Activated naive CD4-positive, alpha-beta T cell treated with anti-CD3 and anti-CD28 coated beads, Interleukin-2, amount 10 ng/mL, durations not matched to agents 7 days and 5 days (primary cell): Measurements from ENCODE around the gene BBS9.

Experiments used
- CTCF ChIA-PET: fragments of 350-600 bp; sonication (Branson Sonifier 250); formaldehyde crosslinking; loops from one replicate; lab custom pipeline; 2021; ENCODE audit warnings: antibody characterized with exemption; lab: Charles Lee
- DNase-seq: peaks from one replicate; pipeline ENCODE4 v3.0.0-alpha.2; 2020
- H3K27ac Mint-ChIP-seq: one replicate; pipeline ENCODE4 v1.8.0; 2021; ENCODE audit warnings: mild to moderate bottlenecking, moderate library complexity, mixed read lengths
- H3K27me3 Mint-ChIP-seq: one replicate; pipeline ENCODE4 v1.8.0; 2021; ENCODE audit warnings: mild to moderate bottlenecking, mixed read lengths
- H3K36me3 Mint-ChIP-seq: one replicate; pipeline ENCODE4 v1.8.0; 2021; ENCODE audit warnings: mixed read lengths
- H3K4me1 Mint-ChIP-seq: one replicate; pipeline ENCODE4 v1.8.0; 2021; ENCODE audit warnings: mixed read lengths
- H3K4me3 Mint-ChIP-seq: one replicate; pipeline ENCODE4 v1.8.0; 2021; ENCODE audit warnings: mild to moderate bottlenecking, moderate library complexity, mixed read lengths
- H3K9me3 Mint-ChIP-seq: one replicate; pipeline ENCODE4 v1.8.0; 2021; ENCODE audit warnings: mixed read lengths

Gene BBS9

DNA sequence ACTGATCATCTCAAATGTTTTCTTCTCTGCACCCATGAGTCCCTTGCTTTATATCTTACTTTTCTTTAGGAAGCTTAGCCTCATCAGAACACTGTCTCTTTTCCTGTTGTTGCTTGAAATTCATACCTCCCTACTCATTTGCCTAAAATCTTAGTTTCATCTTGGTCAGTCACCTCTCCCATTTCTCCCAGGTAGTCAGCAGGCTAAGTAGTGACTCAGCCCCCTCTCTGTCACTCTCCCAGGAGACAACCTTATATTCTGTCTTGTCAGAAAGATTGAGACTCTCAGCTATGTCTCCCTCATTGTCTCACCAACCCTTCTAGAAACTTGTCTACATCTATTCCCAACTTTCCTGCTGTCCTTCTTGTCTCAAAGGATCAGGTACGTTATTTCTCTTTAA, 280.9 kb downstream of the BBS9 start:
- H3K4me1 Mint-ChIP-seq, result no peaks in the 10 kb centered on the region
- H3K36me3 Mint-ChIP-seq, result no peaks in the 10 kb centered on the region
- no peak overlapping the region for H3K4me3 Mint-ChIP-seq
- H3K9me3 Mint-ChIP-seq, result peaks cover 17% of the 10 kb centered on the region
- no peak overlapping the region for H3K27ac Mint-ChIP-seq
- no peaks in the 10 kb centered on the region for H3K27me3 Mint-ChIP-seq
- CTCF ChIA-PET, result no interaction called here
- DNase-seq, result no peak

DNA sequence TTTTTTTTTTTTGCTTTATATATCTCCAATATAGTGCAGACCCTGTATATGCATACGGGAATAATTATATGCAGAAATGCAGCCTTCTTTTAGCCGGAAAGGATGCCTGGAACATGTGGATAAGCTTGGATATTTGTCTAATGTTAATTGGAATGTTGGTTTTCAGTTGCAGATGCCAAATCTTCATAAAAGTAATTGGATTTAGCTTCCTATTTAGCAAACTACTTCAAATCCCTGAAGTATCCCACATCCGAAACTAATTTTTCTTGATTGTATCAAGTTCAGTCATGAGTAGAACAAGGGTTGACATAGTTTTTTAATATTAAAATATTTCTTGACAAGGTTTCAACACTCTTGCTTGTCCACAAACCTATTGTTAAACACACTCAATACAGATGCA, 281.7 kb downstream of the BBS9 start:
- Mint-ChIP-seq H3K9me3 (peaks cover 17% of the 10 kb centered on the region), H3K4me1 (no peaks in the 10 kb centered on the region), H3K36me3 (no peaks in the 10 kb centered on the region), H3K4me3 (no peak overlapping the region), H3K27ac (no peak overlapping the region), H3K27me3 (no peaks in the 10 kb centered on the region)
- CTCF ChIA-PET, result interaction anchor here (1.2 kb wide), 1 partner anchor 13 kb away, joined by 3 read pairs; no protein-coding TSS in a partner anchor
- no peak for DNase-seq

DNA sequence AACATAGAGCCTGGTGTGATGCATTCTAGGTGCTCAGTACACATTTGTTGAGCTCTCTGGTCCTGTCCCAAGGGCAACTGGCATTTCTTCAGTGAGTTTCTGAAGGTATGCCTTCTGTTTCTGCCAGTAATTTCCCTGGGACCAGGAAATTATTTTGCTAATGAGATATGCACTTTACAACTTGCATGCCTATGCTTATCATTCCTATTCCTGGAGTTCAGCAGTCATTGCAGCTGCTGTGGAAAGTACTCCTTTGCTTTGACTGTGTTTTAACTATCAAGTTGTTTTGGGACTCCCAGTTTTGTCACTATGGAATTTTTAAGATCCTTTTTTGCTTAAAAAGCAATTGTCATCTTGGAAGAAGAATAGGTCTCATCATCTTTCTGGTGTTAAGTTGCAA, 283.0 kb downstream of the BBS9 start:
- no peak overlapping the region for H3K4me3 Mint-ChIP-seq
- DNase-seq, result no peak
- H3K4me1 Mint-ChIP-seq, result no peaks in the 10 kb centered on the region
- H3K27ac Mint-ChIP-seq, result no peak overlapping the region
- no peaks in the 10 kb centered on the region for H3K36me3 Mint-ChIP-seq
- no peaks in the 10 kb centered on the region for H3K27me3 Mint-ChIP-seq
- CTCF ChIA-PET, result no interaction called here
- H3K9me3 Mint-ChIP-seq, result peaks cover 10% of the 10 kb centered on the region

DNA sequence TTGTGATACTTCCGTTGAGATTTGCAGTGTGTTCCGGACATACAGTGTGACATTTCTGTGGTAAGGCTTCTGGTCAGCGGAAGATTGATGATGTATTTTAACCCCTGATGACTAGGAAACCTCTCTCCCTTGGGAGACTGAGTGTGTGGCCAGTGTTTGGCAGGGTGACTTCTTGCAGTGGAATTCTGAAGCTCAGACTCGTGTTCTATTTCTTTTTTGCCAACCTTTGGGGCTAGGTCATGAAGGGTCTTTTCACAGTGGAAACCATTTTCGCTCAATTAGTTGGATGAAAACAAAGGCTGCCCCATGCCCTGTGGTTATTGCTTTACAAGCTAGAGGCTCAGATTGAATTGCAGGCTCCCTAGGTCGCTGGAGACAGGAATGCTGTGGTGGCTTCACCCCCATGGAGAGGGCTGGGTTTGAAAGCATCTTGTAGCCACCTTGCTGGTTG, 288.9 kb downstream of the BBS9 start:
- CTCF ChIA-PET, result no interaction called here
- no peaks in the 10 kb centered on the region for H3K9me3 Mint-ChIP-seq
- H3K36me3 Mint-ChIP-seq, result no peaks in the 10 kb centered on the region
- no peaks in the 10 kb centered on the region for H3K4me1 Mint-ChIP-seq
- DNase-seq, result no peak
- H3K27ac Mint-ChIP-seq, result no peak overlapping the region
- no peaks in the 10 kb centered on the region for H3K27me3 Mint-ChIP-seq
- H3K4me3 Mint-ChIP-seq, result no peak overlapping the region

DNA sequence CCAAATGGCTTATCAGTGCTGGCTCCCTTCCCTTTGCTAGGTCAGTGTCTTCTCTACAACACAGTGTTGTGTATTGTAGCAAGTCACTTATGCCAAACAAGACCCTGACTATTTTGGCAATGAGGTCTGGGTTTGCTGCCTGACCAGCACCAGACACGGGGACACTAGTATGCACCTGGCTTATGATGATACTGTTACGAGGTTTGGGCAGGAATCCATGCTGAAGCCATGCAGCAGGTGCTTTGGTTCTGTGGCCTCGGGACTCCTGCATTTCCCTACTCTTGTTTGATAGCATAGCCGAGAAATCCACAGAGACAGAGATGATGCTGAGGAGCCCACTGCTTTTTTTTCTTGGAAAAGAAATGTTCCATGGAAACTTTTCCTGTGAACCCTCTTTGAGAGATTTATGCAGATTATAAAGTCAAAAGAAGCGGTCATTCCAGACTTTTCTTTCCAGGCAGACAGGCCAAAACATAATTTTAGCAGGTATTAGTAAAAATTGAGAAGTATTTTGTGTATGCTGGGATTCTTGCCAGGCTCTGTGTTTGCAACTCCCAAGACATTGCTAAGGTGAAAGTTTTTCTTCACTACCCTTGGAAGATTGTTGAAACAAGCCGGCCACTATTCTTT, 291.1 kb downstream of the BBS9 start:
- H3K9me3 Mint-ChIP-seq, result no peaks in the 10 kb centered on the region
- CTCF ChIA-PET, result no interaction called here
- DNase-seq, result no peak
- no peaks in the 10 kb centered on the region for H3K27me3 Mint-ChIP-seq
- no peaks in the 10 kb centered on the region for H3K4me1 Mint-ChIP-seq
- no peak overlapping the region for H3K4me3 Mint-ChIP-seq
- H3K36me3 Mint-ChIP-seq, result no peaks in the 10 kb centered on the region
- no peak overlapping the region for H3K27ac Mint-ChIP-seq

DNA sequence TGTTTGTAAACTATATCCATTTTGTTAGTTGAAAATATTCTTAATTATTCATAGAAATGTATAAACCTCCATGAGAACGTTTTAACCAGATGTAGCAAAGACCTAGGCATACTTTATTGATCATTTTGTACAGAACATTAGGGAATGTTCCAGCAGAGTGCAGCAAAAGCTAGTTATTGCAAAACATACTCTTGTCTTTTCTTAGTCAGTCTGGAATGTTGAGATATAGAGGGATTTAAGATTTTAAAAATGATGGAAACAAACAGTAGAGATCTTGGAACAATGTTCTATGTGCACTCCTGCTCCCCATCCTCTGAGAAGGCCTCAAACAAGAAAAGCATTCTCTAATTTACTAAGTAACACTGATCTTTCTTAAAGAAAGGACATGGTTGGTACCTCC, 292.1 kb downstream of the BBS9 start:
- DNase-seq, result no peak
- H3K4me3 Mint-ChIP-seq, result no peak overlapping the region
- H3K4me1 Mint-ChIP-seq, result no peaks in the 10 kb centered on the region
- H3K27me3 Mint-ChIP-seq, result no peaks in the 10 kb centered on the region
- no peaks in the 10 kb centered on the region for H3K36me3 Mint-ChIP-seq
- CTCF ChIA-PET, result no interaction called here
- H3K9me3 Mint-ChIP-seq, result no peaks in the 10 kb centered on the region
- no peak overlapping the region for H3K27ac Mint-ChIP-seq

DNA sequence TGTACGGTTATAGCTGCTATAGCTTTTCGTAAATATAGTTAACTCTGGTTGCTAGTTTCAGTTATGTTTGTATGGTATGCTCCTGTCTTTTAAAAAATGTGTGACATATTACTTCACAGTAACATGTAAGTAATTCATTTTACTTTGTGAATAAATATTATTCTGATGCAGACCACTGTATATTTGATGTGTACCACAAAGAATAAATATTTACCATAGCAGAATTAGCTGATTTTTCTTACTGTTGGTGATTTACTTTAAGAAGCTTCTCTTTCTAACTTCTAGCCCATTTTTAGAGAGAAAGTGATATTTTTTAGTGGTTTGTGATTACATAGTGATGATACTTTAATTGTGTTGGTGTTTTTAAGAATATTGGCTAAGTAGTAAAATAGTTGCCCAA, 292.8 kb downstream of the BBS9 start:
- CTCF ChIA-PET, result no interaction called here
- Mint-ChIP-seq H3K36me3 (no peaks in the 10 kb centered on the region), H3K4me1 (no peaks in the 10 kb centered on the region), H3K27me3 (no peaks in the 10 kb centered on the region), H3K27ac (no peak overlapping the region), H3K9me3 (no peaks in the 10 kb centered on the region), H3K4me3 (no peak overlapping the region)
- DNase-seq, result no peak

DNA sequence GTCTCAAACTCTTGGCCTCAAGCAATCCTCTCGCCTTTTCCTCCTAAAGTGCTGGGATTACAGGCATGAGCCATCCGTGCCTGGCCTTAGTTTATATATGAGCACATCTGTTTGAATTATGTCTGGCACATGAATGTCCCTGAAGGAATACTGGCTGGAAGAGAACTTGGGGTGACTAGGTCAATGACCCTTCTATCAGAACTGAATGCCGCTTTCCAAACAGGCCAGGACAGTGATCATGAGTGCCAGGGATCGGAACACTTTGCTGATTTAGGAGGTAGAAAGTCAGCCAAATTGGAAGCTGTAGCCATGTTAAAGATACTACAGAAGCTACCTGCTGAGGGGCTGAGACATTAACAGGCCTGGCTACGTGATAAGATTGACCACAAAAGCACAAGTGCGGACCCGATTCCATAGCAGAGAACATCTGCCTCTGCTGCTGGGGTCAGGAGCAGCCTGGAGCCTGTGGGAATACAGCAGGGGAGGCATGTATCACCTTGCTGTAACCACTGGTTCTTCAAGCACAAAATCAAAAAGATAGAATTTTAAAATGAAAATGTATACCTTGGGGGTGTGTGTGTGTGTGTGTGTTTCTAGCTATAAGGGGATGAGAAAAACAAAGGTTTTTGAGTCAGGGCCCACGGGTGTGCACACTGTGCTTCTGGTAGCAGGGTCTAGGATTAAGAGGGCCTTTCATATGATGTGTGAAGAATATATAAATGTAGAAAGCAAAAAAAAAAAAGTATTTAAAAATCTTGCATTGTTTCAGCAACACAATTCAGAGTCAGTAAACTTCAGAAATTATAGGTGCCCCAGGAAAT, 293.7 kb downstream of the BBS9 start:
- CTCF ChIA-PET, result interaction anchor here (0.6 kb wide), 1 partner anchor 1221 kb away, joined by 3 read pairs; no protein-coding TSS in a partner anchor
- no peaks in the 10 kb centered on the region for H3K9me3 Mint-ChIP-seq

DNA sequence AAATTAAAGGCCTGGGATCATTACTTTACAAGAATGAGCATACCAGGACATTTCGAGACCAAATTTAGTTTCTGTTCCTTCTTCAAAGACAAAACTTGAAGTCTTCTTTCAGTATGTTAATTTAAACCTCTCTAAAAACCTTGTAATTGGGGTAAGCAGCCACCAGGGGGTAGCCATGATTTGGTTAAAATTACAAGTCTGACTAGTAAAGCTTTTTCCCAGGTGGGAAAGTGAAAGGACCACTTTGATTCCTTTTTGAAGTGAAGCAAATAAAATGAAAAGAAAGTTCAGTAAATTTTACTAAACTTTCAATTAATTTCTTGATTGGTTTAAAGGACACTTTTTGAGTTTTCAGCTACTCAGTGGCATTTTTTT, 294.3 kb downstream of the BBS9 start:
- Mint-ChIP-seq H3K9me3 (no peaks in the 10 kb centered on the region), H3K4me3 (no peak overlapping the region), H3K27me3 (no peaks in the 10 kb centered on the region), H3K36me3 (no peaks in the 10 kb centered on the region), H3K27ac (no peak overlapping the region), H3K4me1 (no peaks in the 10 kb centered on the region)
- CTCF ChIA-PET, result interaction anchor here (0.6 to 1.1 kb wide), 3 partner anchors 12 to 1220 kb away, joined by 3 read pairs; no protein-coding TSS in a partner anchor
- DNase-seq, result peak; percentile 23

More for the DNA sequence above, 293.7 kb downstream of the BBS9 start:
- no peaks in the 10 kb centered on the region for H3K27me3 Mint-ChIP-seq
- no peak overlapping the region for H3K27ac Mint-ChIP-seq
- no peak for DNase-seq
- H3K36me3 Mint-ChIP-seq, result no peaks in the 10 kb centered on the region
- no peaks in the 10 kb centered on the region for H3K4me1 Mint-ChIP-seq
- no peak overlapping the region for H3K4me3 Mint-ChIP-seq

DNA sequence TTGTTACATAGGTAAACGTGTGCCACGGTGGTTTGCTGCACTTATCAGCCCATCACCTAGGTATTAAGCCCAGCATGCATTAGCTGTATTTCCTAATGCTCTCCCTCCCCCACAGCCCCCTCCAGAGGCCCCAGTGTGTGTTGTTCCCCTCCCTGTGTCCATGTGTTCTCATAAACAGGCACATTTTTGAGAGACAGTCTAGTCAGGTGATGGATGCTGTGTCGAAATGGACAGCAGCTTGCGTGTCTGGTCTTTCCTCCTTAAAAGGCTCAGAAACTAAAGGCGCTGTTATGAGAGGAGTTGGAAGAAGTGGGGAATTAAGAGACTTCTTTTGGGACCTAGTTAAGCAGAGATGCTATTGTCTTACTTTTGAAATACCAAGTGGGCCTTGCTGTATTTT, 296.0 kb downstream of the BBS9 start:
- H3K4me1 Mint-ChIP-seq, result no peaks in the 10 kb centered on the region

DNA sequence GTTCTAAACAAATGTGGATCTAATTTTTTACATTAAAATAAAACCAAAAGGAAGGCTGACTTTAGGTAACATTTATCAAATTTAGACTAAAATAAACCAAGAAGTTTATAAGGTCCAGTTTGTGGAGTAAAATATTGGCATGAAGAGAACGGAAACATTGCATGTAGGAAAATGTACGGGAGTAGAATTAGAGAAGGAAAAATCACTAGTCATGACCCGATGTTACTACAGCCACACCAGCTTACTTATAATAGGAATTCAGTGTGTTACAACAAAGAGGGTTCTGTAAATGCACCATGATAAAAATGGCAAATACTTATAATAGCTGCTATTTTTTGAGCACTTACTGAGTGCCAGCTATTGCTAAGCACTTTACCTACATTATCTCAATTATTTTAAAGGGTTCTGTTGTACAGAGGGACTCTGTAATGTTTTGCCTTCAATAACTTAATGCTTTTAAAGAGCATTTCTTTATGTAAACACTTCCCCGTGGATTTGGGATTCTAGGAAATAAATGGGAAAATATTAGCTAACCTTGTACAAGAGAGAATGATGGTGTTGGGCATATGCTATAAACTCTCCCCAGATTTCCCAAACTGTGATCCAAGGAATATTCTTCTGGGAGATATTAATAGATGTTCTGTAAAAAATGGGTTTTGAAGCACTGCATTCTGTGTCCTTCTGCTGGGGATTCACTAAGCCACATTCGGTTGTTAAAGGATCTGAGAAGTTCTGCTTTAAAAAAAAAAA, 296.7 kb downstream of the BBS9 start:
- H3K4me1 Mint-ChIP-seq, result no peaks in the 10 kb centered on the region
- no peak overlapping the region for H3K4me3 Mint-ChIP-seq
- no peaks in the 10 kb centered on the region for H3K36me3 Mint-ChIP-seq
- no peak for DNase-seq
- H3K27ac Mint-ChIP-seq, result no peak overlapping the region
- H3K27me3 Mint-ChIP-seq, result no peaks in the 10 kb centered on the region
- CTCF ChIA-PET, result no interaction called here
- no peaks in the 10 kb centered on the region for H3K9me3 Mint-ChIP-seq

More for the DNA sequence above, 296.0 kb downstream of the BBS9 start:
- CTCF ChIA-PET, result no interaction called here
- Mint-ChIP-seq H3K9me3 (no peaks in the 10 kb centered on the region), H3K27ac (no peak overlapping the region), H3K27me3 (no peaks in the 10 kb centered on the region), H3K36me3 (no peaks in the 10 kb centered on the region), H3K4me3 (no peak overlapping the region)
- no peak for DNase-seq

DNA sequence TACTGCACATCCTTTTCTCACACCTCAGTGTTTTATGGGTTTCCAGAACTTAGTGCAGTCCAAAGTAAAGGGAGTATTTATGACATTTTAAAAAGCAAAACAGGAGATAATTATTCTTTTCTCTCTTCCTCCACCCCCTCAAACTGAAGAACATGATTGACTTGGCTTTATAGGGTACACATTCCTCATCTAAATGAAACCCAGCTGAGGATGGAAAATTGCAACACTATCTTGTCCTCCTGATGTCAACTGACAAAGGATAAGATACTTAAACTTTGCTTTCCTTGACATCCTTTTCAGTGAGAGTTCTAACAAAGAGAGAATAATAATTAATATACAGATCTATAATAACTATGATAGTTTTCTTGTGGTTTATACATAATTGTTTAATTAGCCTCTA, 299.1 kb downstream of the BBS9 start:
- no peaks in the 10 kb centered on the region for H3K27me3 Mint-ChIP-seq

DNA sequence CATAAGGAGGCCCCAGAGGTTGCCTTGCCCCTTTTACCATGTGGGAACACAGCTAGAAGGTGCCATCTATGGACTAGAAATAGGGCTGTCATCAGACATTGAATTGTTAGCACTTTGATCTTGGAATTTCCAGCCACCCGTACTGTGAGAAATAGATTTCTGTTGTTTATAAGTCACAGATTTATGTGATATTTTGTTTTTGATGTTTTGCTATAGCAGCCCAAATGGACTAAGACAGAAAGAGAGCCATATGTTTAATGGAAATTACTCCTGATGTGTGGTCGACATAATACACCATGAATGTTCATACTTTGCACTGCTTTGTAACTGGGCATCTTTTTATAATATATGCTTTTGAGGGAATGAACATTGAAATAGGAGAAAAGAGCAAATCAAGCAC, 302.2 kb downstream of the BBS9 start:
- CTCF ChIA-PET, result no interaction called here
- Mint-ChIP-seq H3K4me3 (no peak overlapping the region), H3K4me1 (no peaks in the 10 kb centered on the region), H3K36me3 (no peaks in the 10 kb centered on the region), H3K27ac (no peak overlapping the region), H3K9me3 (no peaks in the 10 kb centered on the region), H3K27me3 (no peaks in the 10 kb centered on the region)
- DNase-seq, result no peak

More for the DNA sequence above, 299.1 kb downstream of the BBS9 start:
- Mint-ChIP-seq H3K4me3 (no peak overlapping the region), H3K9me3 (no peaks in the 10 kb centered on the region), H3K27ac (no peak overlapping the region), H3K36me3 (no peaks in the 10 kb centered on the region), H3K4me1 (no peaks in the 10 kb centered on the region)
- DNase-seq, result no peak
- CTCF ChIA-PET, result no interaction called here

DNA sequence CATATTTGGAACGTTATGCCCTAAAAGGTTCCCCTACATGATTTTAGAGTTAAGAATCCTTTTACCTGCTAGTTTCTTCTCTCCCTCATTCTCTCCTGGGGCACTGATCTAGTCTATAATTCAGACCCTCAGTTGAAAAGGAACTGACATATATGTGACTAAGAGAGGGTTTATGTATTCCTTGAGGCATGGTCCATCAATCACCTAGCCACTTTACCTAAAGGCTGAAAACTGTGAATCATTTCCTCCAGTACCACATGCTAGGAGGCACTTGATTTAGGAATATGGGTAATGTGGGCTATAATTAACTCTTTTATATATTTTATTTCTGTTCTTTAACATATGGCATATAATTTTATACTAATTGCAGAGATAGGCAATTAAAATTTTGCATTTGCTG, 303.5 kb downstream of the BBS9 start:
- Mint-ChIP-seq H3K36me3 (no peaks in the 10 kb centered on the region), H3K27ac (no peak overlapping the region), H3K9me3 (no peaks in the 10 kb centered on the region), H3K4me3 (no peak overlapping the region), H3K4me1 (no peaks in the 10 kb centered on the region), H3K27me3 (no peaks in the 10 kb centered on the region)
- no peak for DNase-seq
- CTCF ChIA-PET, result no interaction called here
